Right lobe of liver (tissue), 4 donors: ENCODE measurements around the gene SOAT1.

Source experiments
- CTCF ChIP-seq, 4 donors: fragments of 200-600 bp in 3 of 4; fragments of 450-650 bp in 1 of 4; IDR thresholded peaks; one replicate each; pipeline versions ENCODE4 v1.5.1 to v1.8.0; 2016 to 2022; ENCODE audit warnings: antibody characterized with exemption in 4 of 4, mild to moderate bottlenecking in 2 of 4
- POLR2A ChIP-seq: fragments of 450-650 bp; IDR thresholded peaks from one replicate; pipeline ENCODE4 v1.6.1; 2017; ENCODE audit warnings: antibody characterized with exemption, mild to moderate bottlenecking
- donor health status: DM: no; HTN: no; CAD: no.
- donor health status: DM: no; HTN: no; CAD: no.
- donor health status: DM: no; HTN: yes; CAD: no.

GRCh38 chr1:179380299-179380698 is 86.7 kb downstream of the SOAT1 start:
- TF ChIP-seq CTCF (IDR thresholded peaks at IDR 0.05) (no peak), POLR2A (no peak)
